ENCODE results near the gene SLC7A14.

- TF ChIP-seq POLR2AphosphoS5 (IDR thresholded peaks at IDR 0.05; ENCODE audit: low read depth, low read length) = no peak
- 0 out of 4 replicates have a peak, but pooled peaks of 1 of the 2 experiments have one; percentile 33 for TF ChIP-seq REST (IDR thresholded peaks at IDR 0.05; ENCODE audit: insufficient read depth in 1 of 2, low read depth in 2 of 2, low read length in 2 of 2)
These were observed 20.4 kb downstream of the SLC7A14 start for GRCh38 chr3:170565495-170565894.

All from PFSK-1 (cell line).